WI38 (cell line): ENCODE results near the gene FBXO36.

ENCODE experiments used
- H3K4me3 ChIP-seq: 2 replicates; pipeline ENCODE4 v1.5.1; 2011; ENCODE audit warnings: low read depth, mild to moderate bottlenecking, control low read depth, low read length
- CTCF ChIP-seq: IDR thresholded peaks from 2 replicates; pipeline ENCODE4 v1.5.1; 2012; ENCODE audit warnings: low read depth, mild to moderate bottlenecking, control low read depth, low read length

Gene FBXO36

GRCh38 chr2:230050136-230050535 is 127.8 kb downstream of the FBXO36 start:
- H3K4me3 ChIP-seq, result no peak overlapping the region
- TF ChIP-seq CTCF, result no peak

GRCh38 chr2:230052299-230052698 is 130.0 kb downstream of the FBXO36 start:
- no peak overlapping the region for H3K4me3 ChIP-seq
- TF ChIP-seq CTCF, result no peak

- no peak for TF ChIP-seq CTCF
- H3K4me3 ChIP-seq, result no peak overlapping the region
Observed at GRCh38 chr2:230053753-230054478, 131.6 kb downstream of the FBXO36 start.

GRCh38 chr2:230060672-230061293 is 138.5 kb downstream of the FBXO36 start:
- no peak overlapping the region for H3K4me3 ChIP-seq
- no peak for TF ChIP-seq CTCF
